Nephron (organoid): ENCODE data around the gene SELENON.

Source experiments
- H3K27ac Mint-ChIP-seq, 3 experiments: 2 replicates each; pipeline ENCODE4 v1.8.0; 2020; ENCODE audit warnings: mixed read lengths in 3 of 3, mild to moderate bottlenecking in 2 of 3, moderate library complexity in 1 of 3
- H3K27me3 Mint-ChIP-seq: 2 replicates; pipeline ENCODE4 v1.8.0; 2021; ENCODE audit warnings: low read depth, mild to moderate bottlenecking, moderate library complexity, mixed read lengths
- H3K36me3 Mint-ChIP-seq: 2 replicates; pipeline ENCODE4 v1.8.0; 2020; ENCODE audit warnings: low read depth, mixed read lengths
- H3K4me1 Mint-ChIP-seq: 2 replicates; pipeline ENCODE4 v1.8.0; 2020; ENCODE audit warnings: mixed read lengths
- H3K4me3 Mint-ChIP-seq, 3 experiments: 2 replicates each; pipeline ENCODE4 v1.8.0; 2020; ENCODE audit warnings: mild to moderate bottlenecking in 3 of 3, mixed read lengths in 3 of 3, moderate library complexity in 2 of 3
- H3K9me3 Mint-ChIP-seq: 2 replicates; pipeline ENCODE4 v1.8.0; 2020; ENCODE audit warnings: mixed read lengths
- TF ChIP-seq, protein P1 (sequence below), 3 experiments: fragments of 200-600 bp; sonication (generic); IDR thresholded peaks; one replicate each; pipeline ENCODE4 v1.5.0; 2021; ENCODE audit warnings: antibody characterized with exemption in 3 of 3; ENCODE audit not compliant: unreplicated experiment in 3 of 3

The SELENON gene

DNA sequence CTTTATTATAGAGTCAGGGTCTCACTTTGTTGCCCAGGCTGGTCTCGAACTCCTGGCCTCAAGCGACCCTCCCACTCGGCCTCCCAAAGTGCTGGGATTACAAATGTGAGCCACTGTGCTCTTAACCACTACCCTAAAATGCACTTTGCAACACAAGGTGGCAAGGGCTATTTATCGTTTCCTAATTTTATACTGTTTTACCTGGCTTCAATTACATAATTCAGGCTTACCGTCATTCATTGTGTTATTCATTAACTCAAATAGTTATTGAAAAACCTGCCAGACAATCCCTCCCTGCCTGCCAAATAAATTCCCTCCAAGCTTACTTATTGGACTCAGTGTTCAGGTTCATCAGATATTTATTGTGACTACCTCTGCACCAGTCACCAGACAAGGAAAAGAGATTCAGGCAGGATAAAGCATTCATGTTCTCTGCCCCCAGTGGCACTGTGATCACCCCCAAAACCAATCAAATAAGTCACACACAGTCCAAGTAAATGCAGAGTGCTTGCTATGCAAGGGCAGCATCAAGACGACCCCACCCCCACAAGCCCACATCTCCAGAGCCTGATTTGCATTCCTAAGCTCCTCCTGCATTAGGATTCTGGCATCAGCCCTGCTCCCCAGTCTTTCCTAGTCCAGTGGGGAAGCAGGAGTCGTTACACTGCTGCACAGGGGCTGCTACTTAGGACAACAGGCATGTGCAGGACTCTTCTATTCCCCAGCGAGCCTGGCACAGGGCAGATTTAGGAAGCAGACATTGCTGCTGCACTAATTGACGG is 67.4 kb downstream of the SELENON start:
- H3K4me1 Mint-ChIP-seq = peaks cover 14% of the 10 kb centered on the region
- H3K27me3 Mint-ChIP-seq = no peaks in the 10 kb centered on the region
- H3K9me3 Mint-ChIP-seq = no peaks in the 10 kb centered on the region
- peak overlapping the region; percentile 85 to 96 (median 89) for H3K27ac Mint-ChIP-seq
- TF ChIP-seq, protein P1, sequence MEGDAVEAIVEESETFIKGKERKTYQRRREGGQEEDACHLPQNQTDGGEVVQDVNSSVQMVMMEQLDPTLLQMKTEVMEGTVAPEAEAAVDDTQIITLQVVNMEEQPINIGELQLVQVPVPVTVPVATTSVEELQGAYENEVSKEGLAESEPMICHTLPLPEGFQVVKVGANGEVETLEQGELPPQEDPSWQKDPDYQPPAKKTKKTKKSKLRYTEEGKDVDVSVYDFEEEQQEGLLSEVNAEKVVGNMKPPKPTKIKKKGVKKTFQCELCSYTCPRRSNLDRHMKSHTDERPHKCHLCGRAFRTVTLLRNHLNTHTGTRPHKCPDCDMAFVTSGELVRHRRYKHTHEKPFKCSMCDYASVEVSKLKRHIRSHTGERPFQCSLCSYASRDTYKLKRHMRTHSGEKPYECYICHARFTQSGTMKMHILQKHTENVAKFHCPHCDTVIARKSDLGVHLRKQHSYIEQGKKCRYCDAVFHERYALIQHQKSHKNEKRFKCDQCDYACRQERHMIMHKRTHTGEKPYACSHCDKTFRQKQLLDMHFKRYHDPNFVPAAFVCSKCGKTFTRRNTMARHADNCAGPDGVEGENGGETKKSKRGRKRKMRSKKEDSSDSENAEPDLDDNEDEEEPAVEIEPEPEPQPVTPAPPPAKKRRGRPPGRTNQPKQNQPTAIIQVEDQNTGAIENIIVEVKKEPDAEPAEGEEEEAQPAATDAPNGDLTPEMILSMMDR (IDR thresholded peaks at IDR 0.05; ENCODE audit: unreplicated experiment in 3 of 3) = no peak
- peaks cover 25% of the 10 kb centered on the region for H3K36me3 Mint-ChIP-seq
- peak overlapping the region in 1 of 3 experiments; percentile 11 for H3K4me3 Mint-ChIP-seq
